ENCODE results near the gene RHBDL1. TPM values are rescaled to one million over a fixed set of nuclear protein-coding genes. Genes with fewer than 3 reads are reported as not detected.

The RHBDL1 gene
- total RNA-seq, 1 donor from 2014 or later: 3.0 TPM

- Mint-ChIP-seq H3K36me3 (ENCODE audit: low read depth) (peaks cover 2% of the 10 kb centered on the region), H3K4me3 (ENCODE audit: unreplicated experiment) (no peak overlapping the region), H3K27ac (ENCODE audit: unreplicated experiment) (no peak overlapping the region), H3K27me3 (ENCODE audit: low read depth) (no peaks in the 10 kb centered on the region), H3K4me1 (ENCODE audit: low read depth) (peaks cover 15% of the 10 kb centered on the region), H3K9me3 (ENCODE audit: low read depth) (no peaks in the 10 kb centered on the region)
- no peak for DNase-seq (ENCODE audit: low spot score)
- TF ChIP-seq CTCF (IDR thresholded peaks at IDR 0.05): no peak
Observed at GRCh38 chr16:670485-671352, 4.8 kb upstream of the RHBDL1 start.

GRCh38 chr16:671353-672131 is 3.9 kb upstream of the RHBDL1 start:
- peaks cover 15% of the 10 kb centered on the region for H3K4me1 Mint-ChIP-seq (ENCODE audit: low read depth)
- no peak for DNase-seq (ENCODE audit: low spot score)
- no peak overlapping the region for H3K27ac Mint-ChIP-seq (ENCODE audit: unreplicated experiment)
- no peaks in the 10 kb centered on the region for H3K9me3 Mint-ChIP-seq (ENCODE audit: low read depth)
- H3K36me3 Mint-ChIP-seq (ENCODE audit: low read depth): peaks cover 2% of the 10 kb centered on the region
- H3K4me3 Mint-ChIP-seq (ENCODE audit: unreplicated experiment): no peak overlapping the region
- no peak for TF ChIP-seq CTCF (IDR thresholded peaks at IDR 0.05)
- H3K27me3 Mint-ChIP-seq (ENCODE audit: low read depth): no peaks in the 10 kb centered on the region

- Mint-ChIP-seq H3K36me3 (ENCODE audit: low read depth) (peaks cover 2% of the 10 kb centered on the region), H3K4me3 (ENCODE audit: unreplicated experiment) (no peak overlapping the region)
Observed at GRCh38 chr16:672371-672770, 3.1 kb upstream of the RHBDL1 start.

GRCh38 chr16:672851-673250 is 2.6 kb upstream of the RHBDL1 start:
- Mint-ChIP-seq H3K9me3 (ENCODE audit: low read depth) (no peaks in the 10 kb centered on the region), H3K36me3 (ENCODE audit: low read depth) (peaks cover 2% of the 10 kb centered on the region), H3K27me3 (ENCODE audit: low read depth) (no peaks in the 10 kb centered on the region), H3K4me3 (ENCODE audit: unreplicated experiment) (no peak overlapping the region), H3K27ac (ENCODE audit: unreplicated experiment) (no peak overlapping the region), H3K4me1 (ENCODE audit: low read depth) (peaks cover 12% of the 10 kb centered on the region)
- no peak for TF ChIP-seq CTCF (IDR thresholded peaks at IDR 0.05)
- no peak for DNase-seq (ENCODE audit: low spot score)

More at GRCh38 chr16:672371-672770, 3.1 kb upstream of the RHBDL1 start:
- no peaks in the 10 kb centered on the region for H3K9me3 Mint-ChIP-seq (ENCODE audit: low read depth)
- H3K27me3 Mint-ChIP-seq (ENCODE audit: low read depth): no peaks in the 10 kb centered on the region
- H3K4me1 Mint-ChIP-seq (ENCODE audit: low read depth): peaks cover 15% of the 10 kb centered on the region
- DNase-seq (ENCODE audit: low spot score): no peak
- no peak overlapping the region for H3K27ac Mint-ChIP-seq (ENCODE audit: unreplicated experiment)
- TF ChIP-seq CTCF (IDR thresholded peaks at IDR 0.05): no peak

- Mint-ChIP-seq H3K4me1 (ENCODE audit: low read depth) (peaks cover 12% of the 10 kb centered on the region), H3K9me3 (ENCODE audit: low read depth) (no peaks in the 10 kb centered on the region), H3K27ac (ENCODE audit: unreplicated experiment) (no peak overlapping the region), H3K36me3 (ENCODE audit: low read depth) (peaks cover 2% of the 10 kb centered on the region), H3K4me3 (ENCODE audit: unreplicated experiment) (no peak overlapping the region), H3K27me3 (ENCODE audit: low read depth) (no peaks in the 10 kb centered on the region)
- TF ChIP-seq CTCF (IDR thresholded peaks at IDR 0.05): no peak
- DNase-seq (ENCODE audit: low spot score): no peak
Observed at GRCh38 chr16:673399-673991, 2.0 kb upstream of the RHBDL1 start.
